GM12873 (cell line): ENCODE data around the gene DTNBP1.

Experiments
- CTCF ChIP-seq: IDR thresholded peaks from 2 replicates; pipeline ENCODE4 v1.5.1; 2012; ENCODE audit warnings: low read depth, mild to moderate bottlenecking, moderate library complexity, low read length, control low read depth; ENCODE audit not compliant: insufficient read depth; ENCODE audit errors: missing control alignments

DTNBP1 gene

GRCh38 chr6:15526212-15526701, 136.6 kb downstream of the DTNBP1 start:
- no peak for TF ChIP-seq CTCF

- TF ChIP-seq CTCF, result no peak
Measured at GRCh38 chr6:15524861-15525401, 137.9 kb downstream of the DTNBP1 start.

- no peak for TF ChIP-seq CTCF
Measured at GRCh38 chr6:15523679-15524630, 138.9 kb downstream of the DTNBP1 start.

GRCh38 chr6:15522856-15523529, 139.8 kb downstream of the DTNBP1 start:
- no peak for TF ChIP-seq CTCF

- no peak for TF ChIP-seq CTCF
Measured at GRCh38 chr6:15522427-15522826, 140.4 kb downstream of the DTNBP1 start.

GRCh38 chr6:15522026-15522425, 140.8 kb downstream of the DTNBP1 start:
- no peak for TF ChIP-seq CTCF

GRCh38 chr6:15521582-15521981, 141.2 kb downstream of the DTNBP1 start:
- TF ChIP-seq CTCF, result no peak
